ENCODE data around the gene LECT2. TPM values are rescaled to one million over a fixed set of nuclear protein-coding genes. Genes with fewer than 3 reads are reported as not detected.

Gene LECT2
- total and polyA plus RNA-seq, 9 donors: not detected

DNA sequence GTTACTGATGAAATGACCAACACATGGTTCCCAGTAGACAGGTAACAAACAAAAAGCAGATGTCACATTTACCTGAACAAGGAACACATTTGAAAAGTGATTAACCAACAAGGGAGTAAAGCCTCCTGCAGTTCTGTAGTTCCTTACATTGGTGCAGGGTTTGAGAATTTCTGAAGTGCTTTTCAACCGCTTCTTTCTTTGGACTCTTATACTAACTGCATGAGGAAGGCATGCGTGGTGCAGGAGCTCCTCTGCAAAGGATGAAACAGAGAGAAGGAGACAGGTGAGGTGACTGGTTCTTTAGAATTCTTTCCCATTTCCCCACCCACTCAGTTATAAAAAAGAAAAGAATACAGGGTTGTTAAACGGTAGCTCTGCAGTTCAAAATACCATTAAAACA, 54.5 kb downstream of the LECT2 start:
- TF ChIP-seq, protein P1, sequence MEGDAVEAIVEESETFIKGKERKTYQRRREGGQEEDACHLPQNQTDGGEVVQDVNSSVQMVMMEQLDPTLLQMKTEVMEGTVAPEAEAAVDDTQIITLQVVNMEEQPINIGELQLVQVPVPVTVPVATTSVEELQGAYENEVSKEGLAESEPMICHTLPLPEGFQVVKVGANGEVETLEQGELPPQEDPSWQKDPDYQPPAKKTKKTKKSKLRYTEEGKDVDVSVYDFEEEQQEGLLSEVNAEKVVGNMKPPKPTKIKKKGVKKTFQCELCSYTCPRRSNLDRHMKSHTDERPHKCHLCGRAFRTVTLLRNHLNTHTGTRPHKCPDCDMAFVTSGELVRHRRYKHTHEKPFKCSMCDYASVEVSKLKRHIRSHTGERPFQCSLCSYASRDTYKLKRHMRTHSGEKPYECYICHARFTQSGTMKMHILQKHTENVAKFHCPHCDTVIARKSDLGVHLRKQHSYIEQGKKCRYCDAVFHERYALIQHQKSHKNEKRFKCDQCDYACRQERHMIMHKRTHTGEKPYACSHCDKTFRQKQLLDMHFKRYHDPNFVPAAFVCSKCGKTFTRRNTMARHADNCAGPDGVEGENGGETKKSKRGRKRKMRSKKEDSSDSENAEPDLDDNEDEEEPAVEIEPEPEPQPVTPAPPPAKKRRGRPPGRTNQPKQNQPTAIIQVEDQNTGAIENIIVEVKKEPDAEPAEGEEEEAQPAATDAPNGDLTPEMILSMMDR (IDR thresholded peaks at IDR 0.05): no peak
- TF ChIP-seq POLR2A (IDR thresholded peaks at IDR 0.05): no peak
- TF ChIP-seq EP300 (IDR thresholded peaks at IDR 0.05): no peak
- Histone ChIP-seq H3K36me3 (no peaks in the 10 kb centered on the region), H3K27ac (no peak overlapping the region), H3K4me1 (ENCODE audit: insufficient read depth) (no peaks in the 10 kb centered on the region), H3K4me3 (no peak overlapping the region), H3K9me3 (no peaks in the 10 kb centered on the region), H3K27me3 (no peaks in the 10 kb centered on the region)
- DNase-seq: no peak
- WGBS, 3 donors: 70 to 79% (median 73%) methylated on average over 3 of the region's 3 CpGs
- intact Hi-C loops (cut with DNase I): no loop called here

- 77 to 85% (median 79%) methylated on average over 6 of the region's 6 CpGs for WGBS, 3 donors
Measured at GRCh38 chr5:135898651-135899050, 56.1 kb downstream of the LECT2 start.

More at GRCh38 chr5:135898651-135899050, 56.1 kb downstream of the LECT2 start:
- no peaks in the 10 kb centered on the region for H3K9me3 ChIP-seq
- no peaks in the 10 kb centered on the region for H3K4me1 ChIP-seq (ENCODE audit: insufficient read depth)
- H3K36me3 ChIP-seq: no peaks in the 10 kb centered on the region
- no peaks in the 10 kb centered on the region for H3K27me3 ChIP-seq
- H3K27ac ChIP-seq: no peak overlapping the region
- H3K4me3 ChIP-seq: no peak overlapping the region
- intact Hi-C loops (cut with DNase I): no loop called here
- no peak for DNase-seq
- no peak for TF ChIP-seq EP300 (IDR thresholded peaks at IDR 0.05)
- TF ChIP-seq, protein P1 (IDR thresholded peaks at IDR 0.05): no peak
- no peak for TF ChIP-seq POLR2A (IDR thresholded peaks at IDR 0.05)

Other genes starting within 250 kb of the LECT2 start
- gene SLC25A48, start 120.3 kb downstream of the LECT2 start, total RNA-seq: 1 to 10 TPM in 1 of 7 donors, not detected in 6; 1.4 TPM
- gene SLC25A48, start 120.3 kb downstream of the LECT2 start, polyA plus RNA-seq: not detected
- gene IL9, start 59.1 kb downstream of the LECT2 start, total RNA-seq: not detected
- gene IL9, start 59.1 kb downstream of the LECT2 start, polyA plus RNA-seq: not detected
- 10 to 100 TPM; 14.5 to 46.6 (median 25.3) TPM for gene TGFBI, start 74.0 kb upstream of the LECT2 start, total RNA-seq
- 100 to 1,000 TPM in 1 of 2 donors, 10 to 100 TPM in 1; 22.2 to 138 TPM for gene TGFBI, start 74.0 kb upstream of the LECT2 start, polyA plus RNA-seq
- 100 to 1,000 TPM in 5 of 7 donors, 10 to 100 TPM in 2; 41.8 to 130 (median 112) TPM for gene SMAD5, start 177.9 kb upstream of the LECT2 start, total RNA-seq
- 10 to 100 TPM; 20.3 to 33.7 TPM for gene SMAD5, start 177.9 kb upstream of the LECT2 start, polyA plus RNA-seq
- under 1 TPM in 1 of 7 donors, not detected in 6; 0.13 TPM for gene SMIM32, start 238.2 kb upstream of the LECT2 start, total RNA-seq
- not detected for gene SMIM32, start 238.2 kb upstream of the LECT2 start, polyA plus RNA-seq

All from ovary (tissue), 9 donors.